Eye (tissue), 1 donor: ENCODE data around the gene MAP3K8.

Experiments
- DNase-seq: peaks from one replicate; pipeline ENCODE4 v3.0.0-alpha.2; 2015

Gene MAP3K8

DNA sequence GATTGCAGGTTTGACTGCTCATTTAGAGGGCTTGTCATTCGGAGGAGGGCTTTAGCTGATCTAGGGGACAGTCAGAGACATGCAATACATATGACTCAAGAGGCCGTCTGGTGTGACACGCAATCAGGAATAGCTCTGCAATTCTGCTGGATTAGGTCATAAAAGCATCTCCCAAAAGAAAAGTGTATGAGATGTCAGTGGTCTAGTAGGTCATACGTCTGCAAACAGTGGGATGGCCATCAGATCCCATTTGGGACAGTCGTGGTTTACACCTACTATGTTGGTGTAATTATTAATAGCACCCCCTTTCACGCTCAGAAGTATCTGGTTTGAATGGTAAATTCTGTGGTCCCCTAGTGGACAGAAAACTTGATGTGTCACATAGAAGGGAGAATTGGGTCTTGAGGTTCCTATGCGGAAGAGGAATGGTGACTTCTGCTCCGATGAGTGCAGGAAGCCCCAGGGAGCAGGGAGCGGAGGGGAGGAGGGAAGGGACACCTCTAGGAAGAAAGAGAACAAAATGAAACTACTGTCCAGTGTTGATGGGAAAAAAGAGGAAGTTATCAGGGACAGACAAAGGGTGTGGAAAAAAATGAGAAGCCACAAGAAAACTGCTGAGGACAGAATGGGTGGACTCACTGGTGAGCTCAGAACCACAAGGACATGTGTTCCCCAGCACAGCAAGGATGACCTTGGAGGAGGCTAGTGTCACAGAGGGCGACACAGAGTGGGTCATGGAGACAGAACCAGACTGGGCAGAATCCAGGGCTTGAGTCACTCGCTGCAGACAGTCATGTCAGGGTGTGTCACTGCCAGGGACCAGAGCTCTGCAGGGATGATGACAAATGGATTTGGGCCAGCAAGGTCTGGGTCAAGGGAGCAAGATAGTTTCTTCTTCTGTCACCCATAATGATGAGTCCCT is 59.9 kb downstream of the MAP3K8 start:
- DNase-seq = no peak

DNA sequence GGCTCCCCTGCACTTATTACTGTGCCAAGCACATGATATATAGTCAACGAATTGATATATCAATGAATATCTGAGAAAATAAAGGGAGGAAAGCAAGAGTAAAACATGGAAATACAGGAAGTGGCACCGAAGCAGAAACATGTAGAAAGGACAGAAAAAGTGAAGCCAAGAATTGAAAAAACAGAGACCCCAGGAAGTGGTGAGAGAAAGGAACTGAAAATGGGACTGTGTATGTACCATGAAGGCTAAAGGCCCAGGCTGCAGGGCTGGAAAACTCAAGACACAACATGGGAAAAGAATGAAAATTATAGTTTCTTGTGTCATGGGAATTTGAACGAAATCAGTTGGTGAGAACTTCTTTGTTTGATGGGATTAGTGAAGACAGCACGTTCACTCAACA is 60.6 kb downstream of the MAP3K8 start:
- no peak for DNase-seq

DNA sequence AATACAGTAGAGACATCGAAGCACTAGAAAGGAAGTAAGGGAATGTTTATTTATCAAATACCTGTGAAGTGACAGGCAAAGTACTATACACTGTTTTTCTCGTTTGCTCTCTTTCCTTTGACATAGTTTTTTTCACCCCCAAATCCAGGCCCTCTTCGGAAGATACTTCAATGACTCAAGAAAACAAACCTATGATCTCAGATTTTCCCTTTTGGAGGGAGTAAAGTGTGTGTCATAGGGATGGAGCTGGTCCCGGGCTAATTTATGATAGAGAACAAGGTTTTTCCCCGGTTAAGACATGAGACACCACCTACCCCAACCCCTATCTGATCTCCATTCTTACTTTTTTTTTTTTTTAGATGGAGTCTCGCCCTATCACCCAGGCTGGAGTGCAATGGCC is 61.7 kb downstream of the MAP3K8 start:
- DNase-seq = no peak

DNA sequence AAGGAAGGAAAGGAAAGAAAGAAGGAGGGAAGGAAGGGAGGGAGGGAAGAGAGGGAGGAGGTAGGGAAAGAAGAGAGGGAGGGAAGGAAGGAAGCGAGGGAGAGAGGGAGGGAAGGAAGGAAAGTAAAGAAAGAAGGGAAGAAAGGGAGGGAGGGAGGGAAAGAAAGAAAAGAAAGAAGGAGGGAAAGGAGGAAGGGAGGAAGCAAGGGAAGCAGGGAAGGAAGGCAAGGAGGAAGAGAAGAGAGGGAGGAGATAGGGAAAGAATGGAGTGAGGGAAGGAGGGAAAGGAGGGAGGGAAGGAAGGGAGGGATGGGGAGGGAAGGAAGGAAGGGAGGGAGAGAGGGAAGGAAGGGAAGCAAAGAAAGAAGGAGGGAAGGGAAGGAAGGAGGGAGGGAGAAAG is 65.8 kb downstream of the MAP3K8 start:
- DNase-seq = no peak

DNA sequence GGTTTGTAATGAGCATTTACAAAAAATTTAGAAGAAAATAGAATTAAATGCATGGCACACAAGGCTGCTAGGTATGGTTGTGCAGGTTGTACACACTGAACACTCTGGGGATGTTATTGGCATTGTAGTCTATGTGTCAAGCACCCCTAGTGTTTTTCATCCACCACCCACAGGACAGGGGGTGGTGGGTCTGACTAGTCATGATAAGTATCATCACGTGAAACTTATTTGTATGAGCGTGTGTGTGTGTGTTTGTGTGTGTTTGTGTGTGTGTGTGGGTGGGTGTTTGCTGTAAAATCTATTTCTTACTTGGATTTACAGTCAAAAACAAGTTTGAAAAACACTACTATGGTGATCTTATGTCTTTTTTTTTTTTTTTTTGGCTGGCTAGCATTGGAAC is 66.5 kb downstream of the MAP3K8 start:
- DNase-seq = no peak

DNA sequence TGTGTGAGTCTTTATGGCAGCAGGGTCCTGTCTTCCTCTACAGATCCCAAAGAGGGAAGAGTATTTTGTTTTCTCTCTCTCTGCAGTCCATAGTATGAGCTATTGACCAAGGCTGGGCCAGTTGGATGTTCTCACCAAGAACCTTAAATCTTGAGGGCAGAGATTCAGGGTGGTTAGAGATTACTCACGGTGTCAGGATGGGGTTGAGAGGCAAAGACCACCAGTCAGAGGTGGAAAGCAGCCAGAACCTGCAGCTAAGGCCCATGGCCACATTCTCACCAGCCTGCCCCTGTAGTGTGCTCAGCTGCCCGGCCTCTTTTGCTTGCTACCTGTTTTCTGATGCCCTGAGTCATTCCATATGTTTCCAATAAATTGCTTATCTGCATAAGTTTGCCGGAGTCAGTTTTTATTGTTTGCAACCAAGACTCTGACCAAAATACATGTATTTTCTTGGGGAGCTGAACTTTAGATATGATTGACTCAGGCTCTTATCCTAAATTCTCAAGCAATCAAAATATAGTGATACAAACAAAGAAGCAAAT is 67.0 kb downstream of the MAP3K8 start:
- DNase-seq = no peak

DNA sequence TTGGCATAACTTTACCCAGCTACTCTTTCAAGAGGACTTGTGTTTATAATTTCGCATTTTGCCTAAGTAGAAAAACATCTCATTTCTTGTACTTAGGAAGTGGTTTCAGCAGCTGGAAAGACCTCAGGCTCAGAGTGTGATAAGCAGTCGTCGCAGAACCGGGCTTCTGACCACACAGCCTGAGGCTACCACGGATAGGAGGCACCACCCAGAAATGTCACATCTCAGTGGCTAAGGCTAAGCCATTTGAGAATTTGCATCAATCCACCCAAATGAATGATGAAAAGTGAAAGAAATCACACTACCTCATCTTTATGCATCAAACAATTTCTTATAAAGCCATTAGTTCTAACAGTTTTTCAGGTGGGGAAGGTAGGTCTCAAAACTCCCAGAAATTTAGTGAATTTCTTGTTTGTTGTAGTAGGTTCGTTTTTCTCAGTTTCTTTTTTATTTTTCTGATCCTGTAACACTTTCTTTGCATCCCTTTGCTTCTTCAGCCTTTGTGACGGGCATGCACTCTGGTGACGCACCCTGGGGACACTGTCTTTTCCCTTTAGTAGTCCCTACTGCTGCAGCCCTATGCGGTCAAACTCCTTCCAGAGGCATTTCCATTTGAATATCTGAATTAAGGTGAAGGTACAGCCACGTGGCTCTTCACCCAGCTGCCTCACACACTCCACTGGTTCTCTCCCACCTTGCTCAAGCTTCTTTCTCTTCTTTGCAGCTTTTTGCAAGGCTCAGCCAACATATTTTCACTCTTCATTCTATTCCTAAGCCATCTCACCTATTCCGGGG is 68.5 kb downstream of the MAP3K8 start:
- DNase-seq = no peak

DNA sequence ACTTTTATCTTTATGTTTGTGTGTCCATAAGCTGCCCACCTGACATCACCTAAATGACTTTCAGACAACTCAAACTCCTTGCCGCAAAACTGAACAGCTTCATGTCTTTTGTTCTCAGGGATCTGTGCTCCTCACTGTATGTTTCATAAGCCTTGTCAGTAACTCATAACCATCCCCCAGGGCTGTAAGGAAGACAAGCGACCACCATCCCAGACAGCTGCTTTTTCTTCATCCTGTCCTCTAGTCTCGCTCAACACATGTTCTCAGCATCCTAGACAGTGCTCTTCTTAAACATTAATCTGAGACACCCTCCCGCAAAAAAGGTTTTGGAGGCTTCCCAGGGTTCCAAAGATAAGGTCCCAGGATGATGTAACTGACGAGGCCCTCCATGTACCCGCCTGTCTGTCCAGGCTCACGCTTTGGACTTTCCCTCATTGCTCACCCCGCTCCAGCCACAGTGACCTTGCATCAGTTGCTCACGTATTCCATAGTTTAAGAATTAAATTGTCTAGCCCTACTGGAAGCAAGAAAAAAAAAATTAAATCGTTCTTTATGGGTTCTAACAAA is 69.8 kb downstream of the MAP3K8 start:
- no peak for DNase-seq

DNA sequence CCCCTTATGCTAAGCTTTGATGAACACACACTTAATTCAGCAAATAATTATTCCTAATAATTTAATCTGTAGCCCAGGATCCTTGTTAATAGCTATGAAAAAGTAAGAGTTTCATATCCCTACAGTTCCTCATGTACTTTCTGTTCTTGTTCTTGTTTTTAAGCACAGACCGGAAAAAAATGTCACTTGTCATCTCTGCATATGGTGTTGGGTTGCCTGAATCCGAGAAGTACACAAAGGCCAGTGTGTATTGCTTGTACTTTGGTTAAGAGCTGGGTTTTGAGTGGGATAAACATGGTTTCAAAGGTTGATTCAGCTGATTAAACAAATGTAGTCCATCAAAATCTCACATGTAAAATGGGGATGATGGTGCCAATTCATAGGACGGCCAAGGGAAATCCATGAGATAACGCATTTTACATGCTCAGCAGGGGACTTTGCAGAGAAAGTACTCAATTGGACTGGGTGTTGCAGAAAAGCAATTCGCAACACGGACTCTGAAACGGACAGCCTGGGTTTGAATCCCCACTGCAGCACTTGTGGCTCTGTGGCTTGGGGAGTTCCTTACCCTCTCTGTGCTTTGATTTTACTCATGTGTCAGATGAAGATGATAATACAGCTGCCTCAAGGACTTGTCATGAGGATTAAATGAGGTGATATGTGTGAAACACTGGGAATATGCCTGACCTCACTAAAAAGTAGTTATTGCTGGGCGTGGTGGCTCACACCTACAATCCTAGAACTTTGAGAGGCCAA is 71.7 kb downstream of the MAP3K8 start:
- DNase-seq = no peak

DNA sequence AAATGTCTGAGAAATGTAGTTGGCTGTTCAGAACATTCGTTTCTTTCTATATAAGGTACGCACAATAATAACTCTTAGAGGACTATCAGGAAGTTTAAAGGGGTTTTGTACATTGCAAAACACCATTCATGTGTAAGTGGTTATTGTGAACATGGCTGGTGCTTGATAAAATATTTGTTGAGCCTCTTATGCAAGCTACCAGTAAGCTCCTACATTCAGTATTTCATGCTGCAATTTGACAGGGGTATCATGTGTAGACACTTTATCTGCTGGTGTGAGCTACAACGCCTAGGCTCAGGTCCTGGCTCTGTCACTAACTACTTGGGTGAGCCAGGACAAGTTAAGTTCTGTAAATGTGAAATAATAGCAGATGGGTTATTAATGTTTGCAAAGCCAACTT is 75.5 kb downstream of the MAP3K8 start:
- no peak for DNase-seq

DNA sequence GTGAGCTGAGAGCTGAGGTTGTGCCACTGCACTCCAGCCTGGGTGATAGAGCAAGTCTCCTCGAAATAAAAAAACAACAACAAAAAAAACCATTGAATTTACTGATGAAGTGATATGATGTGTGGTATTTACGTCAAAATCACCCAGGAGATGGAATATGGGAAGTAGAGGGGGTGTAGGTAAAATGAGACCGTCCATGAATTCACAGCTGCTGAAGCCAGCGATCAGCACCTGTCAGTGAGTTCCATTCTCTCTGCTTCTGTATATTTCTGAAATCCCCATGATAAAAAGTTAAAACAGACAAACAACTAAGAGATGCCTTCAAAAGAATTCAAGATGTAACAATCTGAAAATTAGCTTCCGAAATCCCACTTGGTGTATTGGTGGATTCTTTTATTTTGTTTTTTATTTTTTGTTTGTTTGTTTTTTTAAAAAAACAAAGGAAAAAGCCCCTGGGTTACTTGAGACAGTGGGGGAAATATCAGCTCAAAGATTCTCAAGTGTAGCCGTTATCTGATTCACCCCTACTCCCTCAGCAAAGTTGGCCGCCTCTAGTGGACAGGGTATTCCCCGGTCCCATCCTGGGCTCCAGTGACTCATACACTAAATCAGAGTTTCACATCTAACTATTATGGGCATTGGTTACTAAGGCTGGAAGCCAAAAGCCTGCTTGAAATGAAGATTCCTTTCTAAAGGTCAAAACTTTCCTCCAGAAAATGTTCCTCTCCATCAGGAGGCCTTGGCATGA is 76.4 kb downstream of the MAP3K8 start:
- no peak for DNase-seq

DNA sequence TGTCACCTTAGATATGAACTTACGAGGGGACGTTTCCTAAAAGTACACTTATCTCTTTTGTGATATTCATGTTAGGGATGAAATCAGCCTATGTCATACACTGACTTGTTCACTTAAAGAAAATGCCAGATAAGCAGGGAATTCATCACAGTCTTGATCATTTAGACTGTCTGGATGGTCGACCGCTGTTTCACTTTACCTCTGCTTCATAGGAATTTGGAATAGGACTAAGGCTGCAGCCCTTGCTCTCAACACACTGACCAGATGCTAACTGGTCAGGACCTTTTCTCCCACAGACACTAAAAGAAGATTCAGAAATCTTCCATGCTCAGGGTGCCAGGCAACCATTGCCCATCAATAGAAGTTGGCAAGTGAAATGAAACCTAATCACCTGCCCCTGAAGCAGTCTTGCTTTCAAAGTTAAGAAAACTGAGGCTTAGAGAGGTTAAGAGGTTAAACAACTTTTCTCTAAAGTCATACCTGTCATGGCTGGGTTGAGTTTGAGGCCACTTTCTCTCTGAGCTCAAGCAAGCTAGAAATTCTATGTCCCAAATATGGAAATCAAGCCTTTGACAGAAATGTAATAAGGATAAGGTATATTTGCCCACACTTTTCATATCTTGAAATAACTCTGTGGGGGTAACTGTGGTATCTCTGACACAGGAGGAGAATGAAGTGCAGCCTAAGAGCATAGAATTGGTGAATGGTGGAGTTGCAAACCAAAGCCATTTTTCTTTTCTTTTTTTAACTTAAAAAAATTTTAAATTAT is 77.1 kb downstream of the MAP3K8 start:
- DNase-seq = no peak
